Measurements from ENCODE around the gene MEI1.

MEI1 gene

GRCh38 chr22:41690476-41690875, 8.8 kb upstream of the MEI1 start:
- no peak overlapping the region for H3K4ac ChIP-seq (ENCODE audit: low read depth, low read length)
- H3K27me3 ChIP-seq (ENCODE audit: insufficient read depth, low read length), result no peaks in the 10 kb centered on the region
- H4K12ac ChIP-seq (ENCODE audit: low read depth, low read length), result no peak overlapping the region
- H3K4me1 ChIP-seq (ENCODE audit: control insufficient read depth in 1 of 2, insufficient read depth in 2 of 2, low read length in 2 of 2), result peaks cover 0 to 8% of the 10 kb centered on the region in 2 experiments
- no CpG with 5 or more reads among the region's 3 CpGs for WGBS (ENCODE audit: extremely low coverage, insufficient coverage, insufficient read length)
- no peak overlapping the region for H3K23ac ChIP-seq (ENCODE audit: low read length)
- H2AFZ ChIP-seq (ENCODE audit: insufficient read depth, low read length, poor library complexity), result no peak overlapping the region
- no peak overlapping the region for H2BK120ac ChIP-seq (ENCODE audit: insufficient read depth, low read length, poor library complexity)
- H3K18ac ChIP-seq (ENCODE audit: low read length), result no peak overlapping the region
- no peak overlapping the region for H3K4me3 ChIP-seq (ENCODE audit: low read depth, low read length)
- H3K79me2 ChIP-seq (ENCODE audit: control insufficient read depth, insufficient read depth, low read length, poor library complexity), result peaks cover 12% of the 10 kb centered on the region
- no peak for DNase-seq
- peaks cover 9% of the 10 kb centered on the region for H3K79me1 ChIP-seq (ENCODE audit: low read length)
- no peak overlapping the region for H2AK5ac ChIP-seq (ENCODE audit: low read length)
- H2BK12ac ChIP-seq (ENCODE audit: low read length), result no peak overlapping the region
- H4K8ac ChIP-seq (ENCODE audit: low read depth, low read length), result no peak overlapping the region
- no peak overlapping the region for H3K9ac ChIP-seq (ENCODE audit: low read length)
- H4K91ac ChIP-seq (ENCODE audit: low read depth, low read length), result no peak overlapping the region
- no peak overlapping the region for H3K4me2 ChIP-seq (ENCODE audit: low read length)
- peaks cover 6 to 9% of the 10 kb centered on the region in 2 experiments for H3K36me3 ChIP-seq (ENCODE audit: control insufficient read depth in 1 of 2, insufficient read depth in 2 of 2, low read length in 2 of 2)
- no peak overlapping the region for H2BK5ac ChIP-seq (ENCODE audit: low read depth, low read length, poor library complexity)
- no peak overlapping the region for H3K27ac ChIP-seq (ENCODE audit: low read depth, low read length)
- H3K14ac ChIP-seq (ENCODE audit: low read length), result no peak overlapping the region
- H3K9me3 ChIP-seq (ENCODE audit: insufficient read depth, low read depth, low read length), result no peaks in the 10 kb centered on the region

GRCh38 chr22:41695211-41695610, 4.1 kb upstream of the MEI1 start:
- Histone ChIP-seq H2AK5ac (ENCODE audit: low read length) (no peak overlapping the region), H4K8ac (ENCODE audit: low read depth, low read length) (no peak overlapping the region), H3K9ac (ENCODE audit: low read length) (no peak overlapping the region), H3K27ac (ENCODE audit: low read depth, low read length) (no peak overlapping the region), H3K79me2 (ENCODE audit: control insufficient read depth, insufficient read depth, low read length, poor library complexity) (no peaks in the 10 kb centered on the region), H3K18ac (ENCODE audit: low read length) (no peak overlapping the region), H2BK5ac (ENCODE audit: low read depth, low read length, poor library complexity) (no peak overlapping the region), H3K36me3 (ENCODE audit: control insufficient read depth in 1 of 2, insufficient read depth in 2 of 2, low read length in 2 of 2) (peaks cover 6 to 9% of the 10 kb centered on the region in 2 experiments), H3K23ac (ENCODE audit: low read length) (no peak overlapping the region), H3K14ac (ENCODE audit: low read length) (no peak overlapping the region), H3K4me2 (ENCODE audit: low read length) (no peak overlapping the region), H2AFZ (ENCODE audit: insufficient read depth, low read length, poor library complexity) (no peak overlapping the region), H3K79me1 (ENCODE audit: low read length) (peaks cover 2% of the 10 kb centered on the region), H3K27me3 (ENCODE audit: insufficient read depth, low read length) (no peaks in the 10 kb centered on the region), H3K4me1 (ENCODE audit: control insufficient read depth in 1 of 2, insufficient read depth in 2 of 2, low read length in 2 of 2) (peaks cover 3% of the 10 kb centered on the region in 2 experiments), H2BK12ac (ENCODE audit: low read length) (no peak overlapping the region), H3K4me3 (ENCODE audit: low read depth, low read length) (no peak overlapping the region), H3K4ac (ENCODE audit: low read depth, low read length) (no peak overlapping the region), H4K12ac (ENCODE audit: low read depth, low read length) (no peak overlapping the region), H4K91ac (ENCODE audit: low read depth, low read length) (no peak overlapping the region), H2BK120ac (ENCODE audit: insufficient read depth, low read length, poor library complexity) (no peak overlapping the region), H3K9me3 (ENCODE audit: insufficient read depth, low read depth, low read length) (peaks cover 2% of the 10 kb centered on the region)
- no CpG with 5 or more reads among the region's 2 CpGs for WGBS (ENCODE audit: extremely low coverage, insufficient coverage, insufficient read length)
- no peak for DNase-seq

- peaks cover 2% of the 10 kb centered on the region for H3K79me1 ChIP-seq (ENCODE audit: low read length)
- H2BK120ac ChIP-seq (ENCODE audit: insufficient read depth, low read length, poor library complexity), result no peak overlapping the region
- H3K27ac ChIP-seq (ENCODE audit: low read depth, low read length), result no peak overlapping the region
- H4K12ac ChIP-seq (ENCODE audit: low read depth, low read length), result no peak overlapping the region
- no peak overlapping the region for H2AFZ ChIP-seq (ENCODE audit: insufficient read depth, low read length, poor library complexity)
- no peak overlapping the region for H3K4me2 ChIP-seq (ENCODE audit: low read length)
- H3K9me3 ChIP-seq (ENCODE audit: insufficient read depth, low read depth, low read length), result peaks cover 2% of the 10 kb centered on the region
- H4K8ac ChIP-seq (ENCODE audit: low read depth, low read length), result peak overlapping the region; percentile 34
- H4K91ac ChIP-seq (ENCODE audit: low read depth, low read length), result no peak overlapping the region
- no peak overlapping the region for H2BK5ac ChIP-seq (ENCODE audit: low read depth, low read length, poor library complexity)
- no peak overlapping the region for H2BK12ac ChIP-seq (ENCODE audit: low read length)
- DNase-seq, result no peak
- no peaks in the 10 kb centered on the region for H3K27me3 ChIP-seq (ENCODE audit: insufficient read depth, low read length)
- H3K23ac ChIP-seq (ENCODE audit: low read length), result no peak overlapping the region
- peaks cover 3% of the 10 kb centered on the region in 2 experiments for H3K4me1 ChIP-seq (ENCODE audit: control insufficient read depth in 1 of 2, insufficient read depth in 2 of 2, low read length in 2 of 2)
- H3K4me3 ChIP-seq (ENCODE audit: low read depth, low read length), result no peak overlapping the region
- peaks cover 6 to 9% of the 10 kb centered on the region in 2 experiments for H3K36me3 ChIP-seq (ENCODE audit: control insufficient read depth in 1 of 2, insufficient read depth in 2 of 2, low read length in 2 of 2)
- H3K18ac ChIP-seq (ENCODE audit: low read length), result no peak overlapping the region
- peak overlapping the region; percentile 5 for H2AK5ac ChIP-seq (ENCODE audit: low read length)
- no peaks in the 10 kb centered on the region for H3K79me2 ChIP-seq (ENCODE audit: control insufficient read depth, insufficient read depth, low read length, poor library complexity)
- no CpG with 5 or more reads among the region's 11 CpGs for WGBS (ENCODE audit: extremely low coverage, insufficient coverage, insufficient read length)
- no peak overlapping the region for H3K9ac ChIP-seq (ENCODE audit: low read length)
- H3K14ac ChIP-seq (ENCODE audit: low read length), result no peak overlapping the region
- no peak overlapping the region for H3K4ac ChIP-seq (ENCODE audit: low read depth, low read length)
These were observed 2.6 kb upstream of the MEI1 start for GRCh38 chr22:41696703-41697102.

GRCh38 chr22:41697126-41697775, 2.1 kb upstream of the MEI1 start:
- peak overlapping the region; percentile 21 for H4K91ac ChIP-seq (ENCODE audit: low read depth, low read length)
- peaks cover 6 to 9% of the 10 kb centered on the region in 2 experiments for H3K36me3 ChIP-seq (ENCODE audit: control insufficient read depth in 1 of 2, insufficient read depth in 2 of 2, low read length in 2 of 2)
- H4K12ac ChIP-seq (ENCODE audit: low read depth, low read length), result no peak overlapping the region
- H3K23ac ChIP-seq (ENCODE audit: low read length), result no peak overlapping the region
- H3K9me3 ChIP-seq (ENCODE audit: insufficient read depth, low read depth, low read length), result peaks cover 2% of the 10 kb centered on the region
- H2AFZ ChIP-seq (ENCODE audit: insufficient read depth, low read length, poor library complexity), result peak overlapping the region; percentile 84
- peak overlapping the region; percentile 69 for H4K8ac ChIP-seq (ENCODE audit: low read depth, low read length)
- no CpG with 5 or more reads among the region's 12 CpGs for WGBS (ENCODE audit: extremely low coverage, insufficient coverage, insufficient read length)
- H3K4ac ChIP-seq (ENCODE audit: low read depth, low read length), result no peak overlapping the region
- H3K4me1 ChIP-seq (ENCODE audit: control insufficient read depth in 1 of 2, insufficient read depth in 2 of 2, low read length in 2 of 2), result peaks cover 3% of the 10 kb centered on the region in 2 experiments
- peak overlapping the region; percentile 65 for H3K18ac ChIP-seq (ENCODE audit: low read length)
- DNase-seq, result peak; percentile 82 to 95
- peaks cover 2% of the 10 kb centered on the region for H3K79me1 ChIP-seq (ENCODE audit: low read length)
- H2BK5ac ChIP-seq (ENCODE audit: low read depth, low read length, poor library complexity), result peak overlapping the region; percentile 72
- H2BK12ac ChIP-seq (ENCODE audit: low read length), result peak overlapping the region; percentile 56
- H3K9ac ChIP-seq (ENCODE audit: low read length), result no peak overlapping the region
- peak overlapping the region; percentile 28 for H3K27ac ChIP-seq (ENCODE audit: low read depth, low read length)
- no peak overlapping the region for H2BK120ac ChIP-seq (ENCODE audit: insufficient read depth, low read length, poor library complexity)
- H2AK5ac ChIP-seq (ENCODE audit: low read length), result no peak overlapping the region
- H3K4me3 ChIP-seq (ENCODE audit: low read depth, low read length), result no peak overlapping the region
- peak overlapping the region; percentile 10 for H3K14ac ChIP-seq (ENCODE audit: low read length)
- H3K79me2 ChIP-seq (ENCODE audit: control insufficient read depth, insufficient read depth, low read length, poor library complexity), result no peaks in the 10 kb centered on the region
- H3K27me3 ChIP-seq (ENCODE audit: insufficient read depth, low read length), result no peaks in the 10 kb centered on the region
- peak overlapping the region; percentile 58 for H3K4me2 ChIP-seq (ENCODE audit: low read length)
